Astrocyte (in vitro differentiated cells and primary cell): ENCODE results near the gene CCDC34.

Experiments used
- CTCF ChIP-seq: IDR thresholded peaks from 2 replicates; pipeline ENCODE4 v1.5.1; 2011; ENCODE audit warnings: low read depth, mild to moderate bottlenecking, inconsistent platforms, low read length, moderate library complexity; ENCODE audit not compliant: insufficient read depth
- EZH2 ChIP-seq: IDR thresholded peaks from 2 replicates; pipeline ENCODE4 v1.6.1; 2012; ENCODE audit warnings: mild to moderate bottlenecking, low read length, inconsistent platforms; ENCODE audit not compliant: insufficient read depth

- TF ChIP-seq CTCF (no peak), EZH2 (no peak)
These were observed 632 bp upstream of the CCDC34 start for GRCh38 chr11:27363576-27364117.
